PC-3 (cell line): ENCODE measurements around the gene MORN3.
"Not testable (repeated sequence)": the region's sequence is repeated elsewhere in the genome, so short reads cannot be mapped to it uniquely, and the experiment has no call there.

Experiments
- EZH2 ChIP-seq: fragments of 300-600 bp; sonication (generic); IDR thresholded peaks from one replicate; pipeline ENCODE4 v1.6.1; 2017; ENCODE audit warnings: antibody characterized with exemption, mild to moderate bottlenecking, low read length; ENCODE audit not compliant: unreplicated experiment
- EZH2phosphoT487 ChIP-seq: fragments of 300-600 bp; sonication (generic); IDR thresholded peaks from 2 replicates; pipeline ENCODE4 v1.6.1; 2018; ENCODE audit warnings: mild to moderate bottlenecking, antibody characterized with exemption, low read length, borderline replicate concordance
- TF ChIP-seq, protein P1 (sequence below): fragments of 300-600 bp; sonication (generic); conservative IDR thresholded peaks from 2 replicates; pipeline ENCODE4 v1.5.1; 2017; ENCODE audit warnings: antibody characterized with exemption, low read depth, mild to moderate bottlenecking, low read length

DNA sequence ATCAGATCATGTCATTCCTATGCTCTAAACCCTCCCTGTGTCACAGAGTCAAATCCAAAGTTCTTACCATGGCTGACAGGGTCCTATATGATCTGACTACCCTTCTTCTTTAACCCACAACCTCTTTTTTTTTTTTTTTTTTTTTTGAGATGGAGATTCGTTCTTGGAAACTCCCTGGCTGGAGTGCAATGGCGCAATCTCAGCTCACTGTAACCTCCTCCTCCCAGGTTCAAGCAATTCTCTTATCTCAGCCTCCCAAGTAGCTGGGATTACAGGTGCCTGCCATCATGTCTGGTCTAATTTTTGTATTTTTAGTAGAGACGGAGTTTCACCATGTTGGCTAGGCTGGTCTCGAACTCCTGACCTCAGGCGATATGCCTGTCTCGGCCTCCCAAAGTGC, 2.6 kb downstream of the MORN3 start:
- TF ChIP-seq, protein P1, sequence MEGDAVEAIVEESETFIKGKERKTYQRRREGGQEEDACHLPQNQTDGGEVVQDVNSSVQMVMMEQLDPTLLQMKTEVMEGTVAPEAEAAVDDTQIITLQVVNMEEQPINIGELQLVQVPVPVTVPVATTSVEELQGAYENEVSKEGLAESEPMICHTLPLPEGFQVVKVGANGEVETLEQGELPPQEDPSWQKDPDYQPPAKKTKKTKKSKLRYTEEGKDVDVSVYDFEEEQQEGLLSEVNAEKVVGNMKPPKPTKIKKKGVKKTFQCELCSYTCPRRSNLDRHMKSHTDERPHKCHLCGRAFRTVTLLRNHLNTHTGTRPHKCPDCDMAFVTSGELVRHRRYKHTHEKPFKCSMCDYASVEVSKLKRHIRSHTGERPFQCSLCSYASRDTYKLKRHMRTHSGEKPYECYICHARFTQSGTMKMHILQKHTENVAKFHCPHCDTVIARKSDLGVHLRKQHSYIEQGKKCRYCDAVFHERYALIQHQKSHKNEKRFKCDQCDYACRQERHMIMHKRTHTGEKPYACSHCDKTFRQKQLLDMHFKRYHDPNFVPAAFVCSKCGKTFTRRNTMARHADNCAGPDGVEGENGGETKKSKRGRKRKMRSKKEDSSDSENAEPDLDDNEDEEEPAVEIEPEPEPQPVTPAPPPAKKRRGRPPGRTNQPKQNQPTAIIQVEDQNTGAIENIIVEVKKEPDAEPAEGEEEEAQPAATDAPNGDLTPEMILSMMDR: not testable (repeated sequence)
- TF ChIP-seq EZH2phosphoT487, EZH2: not testable (repeated sequence)
